ENCODE measurements around the gene MYL11.
A peak's percentile ranks its signal among the peaks of the same experiment; 100 is the strongest.

The MYL11 gene

GRCh38 chr16:30368792-30369090 is 5.9 kb upstream of the MYL11 start:
- Histone ChIP-seq H3K9me3 (ENCODE audit: control insufficient read depth, insufficient read depth, low read depth, low read length) (no peaks in the 10 kb centered on the region), H3K4me3 (ENCODE audit: low read depth, low read length) (peak overlapping the region; percentile 74), H3K4me1 (ENCODE audit: control insufficient read depth, insufficient read depth, low read length) (peaks cover 7% of the 10 kb centered on the region), H3K36me3 (ENCODE audit: control insufficient read depth in 2 of 2, insufficient read depth in 1 of 2, low read length in 2 of 2) (peaks cover 8 to 36% of the 10 kb centered on the region in 2 experiments; a peak in 2 of 3 replicates), H3K27ac (ENCODE audit: extremely low read depth, low read depth, low read length) (peak overlapping the region; percentile 78)
- TF ChIP-seq ZNF140 (tag by site-specific recombination; IDR thresholded peaks at IDR 0.05) (no peak), ZNF292 (tag by site-specific recombination; IDR thresholded peaks at IDR 0.05; ENCODE audit: borderline replicate concordance, low read depth) (no peak), ZBTB8A (tag by site-specific recombination; IDR thresholded peaks at IDR 0.05) (0 out of 2 replicates have a peak, but pooled peaks have one; percentile 15)
- POLR2A ChIA-PET, result interaction anchor here (0.5 to 4.2 kb wide), 14 partner anchors 9 to 408 kb away, joined by 3 to 60 read pairs (median 4); partner anchors contain the start of genes ALDOA, CD2BP2, DCTPP1 and PRR14
- CTCF ChIA-PET, result interaction anchor here (0.7 to 1.6 kb wide), 8 partner anchors 8 to 326 kb away, joined by 3 to 7 read pairs (median 4); no protein-coding TSS in a partner anchor

- ChIA-PET CTCF (interaction anchor here (0.7 to 1.6 kb wide), 9 partner anchors 8 to 327 kb away, joined by 3 to 7 read pairs (median 4); no protein-coding TSS in a partner anchor), POLR2A (interaction anchor here (0.5 to 4.2 kb wide), 14 partner anchors 9 to 409 kb away, joined by 3 to 60 read pairs (median 4); partner anchors contain the start of genes ALDOA, CD2BP2, DCTPP1 and PRR14)
- peaks cover 6 to 31% of the 10 kb centered on the region in 2 experiments; a peak in 2 of 3 replicates for H3K36me3 ChIP-seq (ENCODE audit: control insufficient read depth in 2 of 2, insufficient read depth in 1 of 2, low read length in 2 of 2)
- H3K4me1 ChIP-seq (ENCODE audit: control insufficient read depth, insufficient read depth, low read length), result peaks cover 7% of the 10 kb centered on the region
- H3K4me3 ChIP-seq (ENCODE audit: low read depth, low read length), result peak overlapping the region; percentile 74
- peak overlapping the region; percentile 78 for H3K27ac ChIP-seq (ENCODE audit: extremely low read depth, low read depth, low read length)
- no peaks in the 10 kb centered on the region for H3K9me3 ChIP-seq (ENCODE audit: control insufficient read depth, insufficient read depth, low read depth, low read length)
- TF ChIP-seq PRDM4 (tag by site-specific recombination; IDR thresholded peaks at IDR 0.05), result no peak
- TF ChIP-seq ZBTB7A (tag by site-specific recombination; IDR thresholded peaks at IDR 0.05; ENCODE audit: low read depth), result 0 out of 2 replicates have a peak, but pooled peaks have one; percentile 69
- TF ChIP-seq ZBTB6 (tag by site-specific recombination; IDR thresholded peaks at IDR 0.05), result no peak
- no peak for TF ChIP-seq ZFP69B (tag by site-specific recombination; IDR thresholded peaks at IDR 0.05)
- TF ChIP-seq PATZ1 (tag by site-specific recombination; IDR thresholded peaks at IDR 0.05), result peak; percentile 44
- TF ChIP-seq MYNN (tag by site-specific recombination; IDR thresholded peaks at IDR 0.05; ENCODE audit: borderline replicate concordance), result no peak
- no peak for TF ChIP-seq PRDM10 (tag by site-specific recombination; IDR thresholded peaks at IDR 0.05)
- TF ChIP-seq ZNF704 (tag by site-specific recombination; IDR thresholded peaks at IDR 0.05), result no peak
- TF ChIP-seq ZBTB26 (tag by site-specific recombination; optimal IDR thresholded peaks at IDR 0.05), result peak; percentile 35
- TF ChIP-seq ZNF426 (tag by site-specific recombination; IDR thresholded peaks at IDR 0.05), result no peak
- TF ChIP-seq OVOL3 (tag by site-specific recombination; IDR thresholded peaks at IDR 0.05), result no peak
- no peak for TF ChIP-seq ZNF423 (tag by site-specific recombination; IDR thresholded peaks at IDR 0.05)
- no peak for TF ChIP-seq SETDB1 (IDR thresholded peaks at IDR 0.05; ENCODE audit: insufficient read length, low read length)
- TF ChIP-seq GFI1B (tag by site-specific recombination; IDR thresholded peaks at IDR 0.05), result no peak
- peak; percentile 52; the same call in 1 of the 2 replicates for TF ChIP-seq ZNF600 (tag by site-specific recombination; IDR thresholded peaks at IDR 0.05)
- TF ChIP-seq ZBTB8A (tag by site-specific recombination; IDR thresholded peaks at IDR 0.05), result peak; percentile 15; the same call in 1 of the 2 replicates
- TF ChIP-seq ZNF248 (tag by site-specific recombination; IDR thresholded peaks at IDR 0.05), result no peak
- no peak for TF ChIP-seq ZSCAN30 (tag by site-specific recombination; IDR thresholded peaks at IDR 0.05)
These were observed 5.3 kb upstream of the MYL11 start for GRCh38 chr16:30369091-30369937.

Measured in HEK293 (cell line).